Neutrophil (primary cell): ENCODE results near the gene NPR2.

ENCODE experiments used
- H3K27ac ChIP-seq: fragments of 200-600 bp; sonication (generic); 2 replicates; pipeline ENCODE4 v1.5.1; 2016; ENCODE audit warnings: mild to moderate bottlenecking, moderate library complexity
- H3K27me3 ChIP-seq: fragments of 200-600 bp; sonication (generic); 2 replicates; pipeline ENCODE4 v1.6.0; 2016; ENCODE audit warnings: mild to moderate bottlenecking
- H3K36me3 ChIP-seq: fragments of 200-600 bp; sonication (generic); 2 replicates; pipeline ENCODE4 v1.5.1; 2017
- H3K4me1 ChIP-seq, 2 experiments: fragments of 200-600 bp in 1 of 2; sonication (generic) in 1 of 2; 1 replicate in 1 of 2; 2 replicates in 1 of 2; pipeline versions ENCODE4 v1.5.1 to v1.6.1; 2013 to 2016; ENCODE audit warnings: low read depth in 1 of 2, low read length in 1 of 2, mild to moderate bottlenecking in 1 of 2, moderate library complexity in 1 of 2; ENCODE audit not compliant: control insufficient read depth in 1 of 2, insufficient read depth in 1 of 2
- H3K4me3 ChIP-seq, 2 experiments: fragments of 200-600 bp in 1 of 2; sonication (generic) in 1 of 2; 1 replicate in 1 of 2; 2 replicates in 1 of 2; pipeline ENCODE4 v1.5.1; 2013 to 2016; ENCODE audit warnings: low read depth in 1 of 2, low read length in 1 of 2, mild to moderate bottlenecking in 1 of 2, moderate library complexity in 1 of 2
- H3K9me3 ChIP-seq: fragments of 200-600 bp; sonication (generic); 2 replicates; pipeline ENCODE4 v1.5.1; 2016
- TF ChIP-seq, protein P1 (sequence below): fragments of 200-600 bp; sonication (generic); IDR thresholded peaks from 2 replicates; pipeline ENCODE4 v1.5.1; 2016; ENCODE audit warnings: antibody characterized with exemption

Gene NPR2

DNA sequence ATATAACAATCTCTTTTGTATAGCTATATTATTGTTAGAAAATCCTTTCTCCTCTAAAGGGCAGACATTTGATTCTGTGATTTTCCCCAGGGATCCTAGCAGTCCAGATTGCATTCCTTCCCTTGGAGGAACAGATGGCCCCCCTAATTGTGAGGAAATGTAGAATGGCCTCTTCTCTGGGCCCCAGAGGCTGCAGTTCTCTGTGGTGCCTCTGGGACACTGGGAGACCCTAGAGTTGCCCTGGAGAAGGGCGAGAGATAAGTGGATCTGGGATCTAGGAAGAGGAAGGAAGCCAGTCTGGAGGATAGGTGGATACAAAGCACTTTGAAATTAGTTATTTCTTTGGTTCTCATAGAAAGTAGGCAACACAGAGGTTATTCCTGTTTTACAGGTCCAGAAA, 25.3 kb downstream of the NPR2 start:
- Histone ChIP-seq H3K36me3 (no peaks in the 10 kb centered on the region), H3K4me3 (no peak overlapping the region), H3K27me3 (peaks cover 22% of the 10 kb centered on the region), H3K27ac (no peak overlapping the region), H3K9me3 (no peaks in the 10 kb centered on the region), H3K4me1 (peaks cover 24% of the 10 kb centered on the region in 2 experiments)
- TF ChIP-seq, protein P1, sequence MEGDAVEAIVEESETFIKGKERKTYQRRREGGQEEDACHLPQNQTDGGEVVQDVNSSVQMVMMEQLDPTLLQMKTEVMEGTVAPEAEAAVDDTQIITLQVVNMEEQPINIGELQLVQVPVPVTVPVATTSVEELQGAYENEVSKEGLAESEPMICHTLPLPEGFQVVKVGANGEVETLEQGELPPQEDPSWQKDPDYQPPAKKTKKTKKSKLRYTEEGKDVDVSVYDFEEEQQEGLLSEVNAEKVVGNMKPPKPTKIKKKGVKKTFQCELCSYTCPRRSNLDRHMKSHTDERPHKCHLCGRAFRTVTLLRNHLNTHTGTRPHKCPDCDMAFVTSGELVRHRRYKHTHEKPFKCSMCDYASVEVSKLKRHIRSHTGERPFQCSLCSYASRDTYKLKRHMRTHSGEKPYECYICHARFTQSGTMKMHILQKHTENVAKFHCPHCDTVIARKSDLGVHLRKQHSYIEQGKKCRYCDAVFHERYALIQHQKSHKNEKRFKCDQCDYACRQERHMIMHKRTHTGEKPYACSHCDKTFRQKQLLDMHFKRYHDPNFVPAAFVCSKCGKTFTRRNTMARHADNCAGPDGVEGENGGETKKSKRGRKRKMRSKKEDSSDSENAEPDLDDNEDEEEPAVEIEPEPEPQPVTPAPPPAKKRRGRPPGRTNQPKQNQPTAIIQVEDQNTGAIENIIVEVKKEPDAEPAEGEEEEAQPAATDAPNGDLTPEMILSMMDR = no peak

DNA sequence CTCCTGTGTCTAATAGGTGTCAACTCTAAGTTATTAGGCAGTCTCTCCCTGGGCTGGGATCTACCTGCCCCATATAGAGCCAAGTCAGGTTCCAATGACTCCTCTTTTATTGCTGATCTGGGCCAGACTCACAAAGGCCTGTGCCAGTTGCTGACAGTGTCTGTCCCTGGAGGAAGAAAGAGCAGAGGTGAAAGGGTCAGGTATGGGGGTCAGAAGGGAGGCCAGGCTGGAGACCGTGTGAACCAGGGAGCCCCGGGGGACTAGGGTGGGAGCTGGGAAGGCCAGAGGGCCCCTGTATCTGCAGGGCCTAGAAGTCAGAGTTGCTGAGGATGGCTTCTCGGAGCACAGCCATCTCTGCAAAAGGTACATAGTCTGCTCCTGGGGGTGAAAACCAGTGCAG, 26.9 kb downstream of the NPR2 start:
- H3K4me1 ChIP-seq = peaks cover 14 to 15% of the 10 kb centered on the region in 2 experiments
- H3K27ac ChIP-seq = no peak overlapping the region
- TF ChIP-seq, protein P1 = no peak
- no peaks in the 10 kb centered on the region for H3K9me3 ChIP-seq
- peaks cover 32% of the 10 kb centered on the region for H3K27me3 ChIP-seq
- no peak overlapping the region for H3K4me3 ChIP-seq
- H3K36me3 ChIP-seq = no peaks in the 10 kb centered on the region

DNA sequence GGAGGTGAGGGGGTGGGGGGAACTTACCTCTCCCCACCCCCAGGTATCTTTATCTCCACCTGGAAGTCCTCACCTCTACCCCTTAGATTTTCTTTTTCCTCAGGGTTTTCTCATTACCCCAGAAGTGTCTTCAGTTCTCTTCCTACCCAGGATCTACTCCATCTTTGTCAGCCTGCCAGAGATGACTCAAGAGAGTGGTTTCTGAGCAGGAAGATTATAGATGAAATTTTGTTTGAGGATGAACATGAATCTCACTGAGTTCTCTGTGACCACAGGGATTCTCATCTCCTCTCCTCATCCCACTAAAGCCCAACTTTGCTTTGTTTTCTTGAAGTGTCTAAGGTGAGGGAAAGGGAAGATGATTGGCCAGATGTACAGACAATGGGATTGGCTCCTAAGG, 28.7 kb downstream of the NPR2 start:
- Histone ChIP-seq H3K4me3 (no peak overlapping the region), H3K4me1 (peaks cover 3 to 5% of the 10 kb centered on the region in 2 experiments), H3K36me3 (no peaks in the 10 kb centered on the region), H3K27ac (no peak overlapping the region), H3K9me3 (no peaks in the 10 kb centered on the region), H3K27me3 (peaks cover 32% of the 10 kb centered on the region)
- TF ChIP-seq, protein P1 = no peak

DNA sequence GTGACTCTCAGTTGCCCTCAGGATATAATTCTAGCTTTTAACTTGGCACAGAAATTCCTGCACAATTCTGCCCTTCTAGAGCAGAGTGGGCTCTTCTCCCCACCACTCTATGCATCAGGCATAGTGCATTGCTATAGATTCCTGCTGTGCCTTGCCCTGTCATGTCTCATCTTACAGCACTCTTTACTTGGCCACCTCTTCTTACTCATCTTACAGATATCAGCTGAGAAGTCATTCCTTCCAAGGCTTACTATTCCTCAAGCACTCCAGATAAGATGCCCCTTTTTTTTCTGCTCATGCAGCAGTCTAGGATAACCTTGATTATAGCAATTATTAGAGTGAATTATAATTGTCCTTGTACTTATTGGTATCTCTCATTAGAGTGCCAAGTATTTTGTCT, 31.5 kb downstream of the NPR2 start:
- Histone ChIP-seq H3K4me1 (no peaks in the 10 kb centered on the region), H3K4me3 (no peak overlapping the region)
- TF ChIP-seq, protein P1 = no peak

DNA sequence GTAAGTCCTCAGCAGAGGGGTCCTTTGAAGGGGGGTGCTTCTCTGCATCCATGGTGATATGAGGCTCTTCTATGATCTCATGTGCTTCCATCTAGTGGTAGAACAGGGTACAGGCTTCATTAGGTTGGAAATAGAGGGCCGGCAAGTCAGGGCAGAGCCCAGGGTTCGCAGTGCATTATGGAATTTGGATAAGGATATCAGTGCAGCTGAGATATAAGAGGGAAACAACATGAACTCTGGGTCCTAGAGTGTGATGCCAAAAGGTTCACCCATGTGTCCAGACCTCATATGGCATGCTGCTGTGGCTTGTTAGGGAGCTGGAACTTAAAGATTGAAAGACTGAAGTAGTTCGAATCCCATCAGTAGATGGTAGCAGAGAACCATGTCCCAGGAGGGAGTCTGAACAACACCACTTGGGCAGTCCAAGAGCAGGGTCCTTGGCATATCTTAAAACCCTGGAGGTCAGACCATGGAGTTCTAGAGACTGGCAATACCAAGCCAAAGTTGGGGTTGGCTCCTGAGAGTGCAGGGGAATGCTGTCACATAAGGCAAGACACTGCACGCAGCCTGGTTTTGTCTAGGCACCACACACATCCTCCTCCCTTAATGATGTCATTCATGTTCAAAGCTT, 34.8 kb downstream of the NPR2 start:
- no peak overlapping the region for H3K4me3 ChIP-seq
- no peak overlapping the region for H3K27ac ChIP-seq
- TF ChIP-seq, protein P1 = peak; percentile 64
- peaks cover 12 to 14% of the 10 kb centered on the region in 2 experiments for H3K4me1 ChIP-seq
- H3K9me3 ChIP-seq = no peaks in the 10 kb centered on the region
- peaks cover 56% of the 10 kb centered on the region for H3K27me3 ChIP-seq
- H3K36me3 ChIP-seq = no peaks in the 10 kb centered on the region

More for the DNA sequence above, 31.5 kb downstream of the NPR2 start:
- H3K9me3 ChIP-seq = no peaks in the 10 kb centered on the region
- H3K36me3 ChIP-seq = no peaks in the 10 kb centered on the region
- no peak overlapping the region for H3K27ac ChIP-seq
- peaks cover 38% of the 10 kb centered on the region for H3K27me3 ChIP-seq
